Stimulated activated CD4-positive, alpha-beta T cell treated with anti-CD3 and anti-CD28 coated beads, Interleukin-4, amount 100 ng/mL, for 4 hours (primary cell): Measurements from ENCODE around the gene SERPINA4.
"Not testable (repeated sequence)": the region's sequence is repeated elsewhere in the genome, so short reads cannot be mapped to it uniquely, and the experiment has no call there.

ENCODE experiments used
- DNase-seq, 2 experiments: peaks; one replicate each; pipeline ENCODE4 v3.0.0-alpha.2; 2020

SERPINA4 gene

GRCh38 chr14:94594441-94594840 lies 33.2 kb downstream of the SERPINA4 start:
- DNase-seq = no peak

DNA sequence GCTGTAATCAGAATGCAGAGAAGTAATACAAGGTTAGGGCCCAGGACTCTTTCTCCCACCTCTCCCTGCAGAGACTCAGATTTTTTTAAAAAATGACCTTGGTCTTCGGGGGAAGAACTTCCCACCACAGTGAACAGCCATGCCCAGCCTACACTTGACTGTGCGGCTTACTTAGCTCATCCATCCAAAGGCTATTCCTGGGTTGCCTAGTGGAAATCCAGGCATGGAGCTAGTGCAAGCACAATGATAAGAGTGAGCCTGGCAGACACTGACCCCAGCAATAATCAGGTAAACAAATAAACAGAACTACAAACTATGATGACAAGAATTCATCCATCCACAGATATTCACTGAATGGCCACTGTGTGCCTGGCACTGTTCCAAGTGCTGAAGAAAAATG lies 34.7 kb downstream of the SERPINA4 start:
- DNase-seq = no peak

GRCh38 chr14:94596361-94596760 lies 35.1 kb downstream of the SERPINA4 start:
- DNase-seq = no peak

DNA sequence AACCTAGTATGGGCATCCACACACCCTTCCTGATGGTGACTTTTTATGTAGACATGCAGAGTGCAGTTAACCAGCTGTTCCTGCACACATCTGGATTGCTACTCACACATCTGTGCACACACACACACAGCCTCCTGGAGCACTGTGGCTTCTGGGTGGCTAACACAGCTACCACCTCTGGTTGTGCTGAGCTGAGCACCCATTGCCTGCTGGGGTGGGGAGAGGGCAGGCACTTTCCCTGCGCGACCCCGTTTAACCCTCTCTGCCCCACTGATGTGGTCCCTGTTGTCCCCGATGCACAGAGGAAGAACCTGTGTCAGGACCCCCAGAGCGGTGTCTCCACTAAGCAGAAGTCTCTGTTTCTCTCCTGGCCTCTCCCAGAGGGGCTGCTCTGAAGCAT lies 36.5 kb downstream of the SERPINA4 start:
- no peak for DNase-seq

DNA sequence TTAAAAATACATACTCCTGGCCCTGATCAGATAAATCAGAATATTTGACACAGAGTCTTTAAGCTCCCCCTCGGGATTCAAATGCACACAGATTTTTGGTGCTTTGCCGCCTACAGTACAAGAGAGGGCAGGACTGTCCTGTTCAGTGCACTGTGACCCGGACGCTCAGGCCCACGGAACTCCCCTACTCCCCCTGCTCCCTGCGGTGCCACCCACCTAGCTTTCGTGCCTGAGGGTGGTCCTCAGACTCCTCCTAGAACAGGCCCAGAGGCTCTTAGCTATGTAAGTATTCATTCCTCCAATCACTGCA lies 37.2 kb downstream of the SERPINA4 start:
- DNase-seq = no peak

DNA sequence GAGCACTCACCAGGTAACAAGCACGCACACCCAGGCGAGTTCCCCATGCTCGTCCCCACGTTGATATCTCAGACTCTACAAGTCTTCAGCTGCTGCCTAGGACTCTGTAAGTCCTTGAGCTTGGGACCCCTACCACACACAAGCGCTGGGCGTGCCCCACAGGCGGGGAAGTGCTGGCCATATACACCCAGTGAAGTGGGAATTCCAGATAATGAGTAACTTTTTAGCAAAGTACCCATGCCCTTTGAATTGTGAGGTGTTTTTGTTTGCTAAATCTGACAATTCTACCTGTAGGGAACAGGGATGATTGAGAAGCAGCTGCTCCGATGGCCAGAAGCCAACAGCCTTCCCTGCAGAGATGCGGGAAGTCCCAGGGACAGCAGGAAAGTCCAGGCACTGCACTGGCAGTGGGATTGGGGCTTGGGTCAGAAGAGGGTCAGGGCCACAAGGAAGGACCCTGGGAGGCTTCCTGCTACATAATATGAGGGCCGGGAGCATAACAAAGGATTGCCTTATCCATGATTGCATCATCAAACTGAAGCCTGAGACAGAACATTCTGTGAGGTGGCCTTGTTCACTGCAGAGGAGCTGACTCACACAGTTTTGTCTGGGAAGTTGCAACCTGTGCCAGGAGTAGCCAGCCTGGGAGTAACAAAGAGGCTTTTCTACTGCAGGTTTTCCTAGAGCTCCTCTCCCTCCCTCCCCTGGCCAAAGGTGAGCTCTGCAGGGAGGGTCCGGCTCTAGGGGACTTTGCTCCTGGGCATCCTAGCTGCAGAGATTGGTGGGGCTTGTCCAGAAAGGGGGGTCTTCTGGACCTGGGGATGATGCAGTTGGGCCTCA lies 37.8 kb downstream of the SERPINA4 start:
- no peak for DNase-seq

GRCh38 chr14:94599656-94600004 lies 38.4 kb downstream of the SERPINA4 start:
- no peak for DNase-seq

GRCh38 chr14:94600148-94600545 lies 38.9 kb downstream of the SERPINA4 start:
- no peak for DNase-seq

GRCh38 chr14:94601884-94602391 lies 40.7 kb downstream of the SERPINA4 start:
- no peak for DNase-seq

DNA sequence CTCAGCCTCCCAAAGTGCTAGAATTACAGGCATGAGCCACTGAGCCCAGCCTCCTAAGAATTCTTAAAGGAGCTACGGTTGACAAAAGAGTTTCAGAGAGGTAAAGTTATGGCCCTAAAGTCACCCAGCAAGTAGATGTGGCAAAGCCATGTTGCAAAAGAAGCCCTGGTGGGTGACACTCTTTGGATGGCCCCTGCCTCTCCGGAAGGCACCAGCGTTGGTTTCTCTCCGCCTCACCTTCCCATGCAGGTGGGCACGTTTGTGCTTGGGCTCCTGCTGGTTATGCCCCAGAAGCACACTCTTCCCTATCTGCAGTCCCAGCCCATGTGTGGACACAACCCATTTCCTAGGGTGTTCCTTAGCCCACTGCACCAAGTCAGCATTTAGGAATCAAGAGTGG lies 41.5 kb downstream of the SERPINA4 start:
- no peak for DNase-seq

- no peak for DNase-seq
These were observed 44.1 kb downstream of the SERPINA4 start for GRCh38 chr14:94605361-94605760.

DNA sequence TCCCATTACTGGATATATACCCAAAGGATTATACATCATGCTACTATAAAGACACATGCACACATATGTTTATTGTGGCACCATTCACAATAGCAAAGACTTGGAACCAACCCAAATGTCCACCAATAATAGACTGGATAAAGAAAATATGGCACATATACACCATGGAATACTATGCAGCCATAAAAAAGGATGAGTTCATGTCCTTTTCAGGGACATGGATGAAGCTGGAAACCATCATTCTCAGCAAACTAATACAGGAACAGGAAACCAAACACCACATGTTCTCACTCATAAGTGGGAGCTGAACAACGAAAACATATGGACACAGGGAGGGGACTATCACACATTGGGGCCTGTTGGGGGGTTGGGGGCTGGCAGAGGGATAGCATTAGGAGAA lies 47.7 kb downstream of the SERPINA4 start:
- not testable (repeated sequence) for DNase-seq

DNA sequence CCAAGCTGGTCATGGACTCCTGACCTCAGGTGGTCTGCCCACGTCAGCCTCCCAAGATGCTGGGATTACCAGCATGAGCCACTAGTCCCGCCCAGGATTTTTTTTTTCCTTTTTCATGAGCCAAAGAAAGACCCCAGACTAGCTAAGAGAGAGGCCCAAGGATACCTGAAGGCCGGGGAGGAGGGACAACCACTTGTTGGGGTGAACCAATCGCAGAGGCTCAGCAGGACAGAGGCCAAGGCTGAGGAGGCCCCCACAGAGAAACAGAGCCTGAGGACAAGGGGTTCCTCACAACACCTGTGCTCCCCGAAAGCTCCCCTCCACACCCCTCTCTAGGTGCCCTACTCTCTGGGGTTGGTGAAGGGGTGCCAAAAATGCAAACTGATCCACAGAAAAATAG lies 49.9 kb downstream of the SERPINA4 start:
- no peak for DNase-seq

GRCh38 chr14:94612174-94612573 lies 50.9 kb downstream of the SERPINA4 start, which contains the start of gene SERPINA3:
TSS of gene SERPINA3 (plus strand) at chr14:94612391. CDS start at chr14:94614442, 2,051 bp downstream.
- no peak for DNase-seq

- DNase-seq = no peak
These were observed 51.6 kb downstream of the SERPINA4 start for GRCh38 chr14:94612580-94613554.

DNA sequence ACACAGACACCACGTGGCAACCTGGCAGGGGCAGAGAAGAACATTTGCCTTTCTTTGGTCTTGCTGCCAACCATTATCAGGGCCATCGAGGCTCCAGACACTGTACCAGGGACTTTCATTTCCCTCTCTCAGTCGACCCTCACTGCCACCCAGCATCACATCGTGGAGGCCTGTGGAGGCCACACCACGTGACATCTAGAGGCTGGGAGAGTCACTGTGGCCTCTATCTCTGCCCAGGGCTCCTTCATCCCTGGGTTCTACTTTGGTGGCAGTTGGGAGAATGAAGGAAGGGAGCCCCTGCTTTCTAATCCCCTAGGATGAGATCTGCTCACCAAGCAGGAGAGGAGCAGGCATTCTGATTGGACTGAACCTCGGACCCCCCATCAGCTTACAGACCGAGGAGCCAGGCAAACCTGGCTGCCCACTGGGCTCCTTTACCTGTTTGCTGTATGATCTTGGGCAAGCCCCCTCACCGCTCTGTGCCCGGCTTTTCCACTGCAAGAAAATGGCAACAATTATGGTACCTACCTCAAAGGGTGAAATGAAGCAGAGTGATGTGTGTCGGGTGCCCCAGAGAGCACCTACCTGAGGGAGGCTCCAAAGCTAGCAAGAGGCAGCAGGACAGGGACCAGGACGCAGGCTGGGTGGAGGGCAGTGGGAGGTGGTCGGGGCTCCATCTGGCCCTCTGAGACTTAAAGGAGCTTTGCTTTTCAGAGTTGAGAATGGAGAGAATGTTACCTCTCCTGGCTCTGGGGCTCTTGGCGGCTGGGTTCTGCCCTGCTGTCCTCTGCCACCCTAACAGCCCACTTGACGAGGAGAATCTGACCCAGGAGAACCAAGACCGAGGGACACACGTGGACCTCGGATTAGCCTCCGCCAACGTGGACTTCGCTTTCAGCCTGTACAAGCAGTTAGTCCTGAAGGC lies 52.7 kb downstream of the SERPINA4 start:
- no peak for DNase-seq

GRCh38 chr14:94614802-94615201 lies 53.6 kb downstream of the SERPINA4 start:
- DNase-seq = no peak

GRCh38 chr14:94615254-94615653 lies 54.0 kb downstream of the SERPINA4 start:
- DNase-seq = no peak

GRCh38 chr14:94615823-94616570 lies 54.8 kb downstream of the SERPINA4 start:
- no peak for DNase-seq

GRCh38 chr14:94617366-94617941 lies 56.2 kb downstream of the SERPINA4 start:
- DNase-seq = no peak
